ENCODE data around the gene FGF8. TPM values are rescaled to one million over a fixed set of nuclear protein-coding genes. Genes with fewer than 3 reads are reported as not detected.

The FGF8 gene
- total RNA-seq, 1 donor, result not detected

- peak overlapping the region; percentile 85 for H2AFZ ChIP-seq (ENCODE audit: low read length)
- peak overlapping the region; percentile 98 for H3K4me2 ChIP-seq (ENCODE audit: insufficient read depth, low read length)
- peaks cover 34% of the 10 kb centered on the region for H3K36me3 ChIP-seq (ENCODE audit: insufficient read depth, low read length)
- H3K4me3 ChIP-seq (ENCODE audit: insufficient read depth, low read length), result peak overlapping the region; percentile 92
- H3K27me3 ChIP-seq (ENCODE audit: insufficient read depth, low read length), result peaks cover 1% of the 10 kb centered on the region
- peaks cover 30% of the 10 kb centered on the region for H3K4me1 ChIP-seq (ENCODE audit: insufficient read depth, low read length)
- H3K9me3 ChIP-seq (ENCODE audit: low read depth, low read length), result no peaks in the 10 kb centered on the region
- no peak for TF ChIP-seq CTCF (IDR thresholded peaks at IDR 0.05; ENCODE audit: extremely low read depth, low read depth, low read length)
- peaks cover 18% of the 10 kb centered on the region for H3K79me2 ChIP-seq (ENCODE audit: insufficient read depth, low read length)
- peak overlapping the region; percentile 78 for H3K27ac ChIP-seq (ENCODE audit: low read depth, low read length)
- peak; percentile 84 for DNase-seq (ENCODE audit: insufficient read length, low spot score, missing footprints)
- peaks cover 27% of the 10 kb centered on the region for H4K20me1 ChIP-seq (ENCODE audit: insufficient read depth, low read length)
Observed at GRCh38 chr10:101781984-101782810, 6.3 kb upstream of the FGF8 start.

GRCh38 chr10:101781655-101781983, 5.7 kb upstream of the FGF8 start:
- H4K20me1 ChIP-seq (ENCODE audit: insufficient read depth, low read length), result peaks cover 27% of the 10 kb centered on the region
- peak overlapping the region; percentile 98 for H3K4me2 ChIP-seq (ENCODE audit: insufficient read depth, low read length)
- no peak overlapping the region for H3K4me3 ChIP-seq (ENCODE audit: insufficient read depth, low read length)
- peaks cover 7% of the 10 kb centered on the region for H3K27me3 ChIP-seq (ENCODE audit: insufficient read depth, low read length)
- no peak for TF ChIP-seq CTCF (IDR thresholded peaks at IDR 0.05; ENCODE audit: extremely low read depth, low read depth, low read length)
- no peak overlapping the region for H3K27ac ChIP-seq (ENCODE audit: low read depth, low read length)
- H3K79me2 ChIP-seq (ENCODE audit: insufficient read depth, low read length), result peaks cover 17% of the 10 kb centered on the region
- peaks cover 28% of the 10 kb centered on the region for H3K36me3 ChIP-seq (ENCODE audit: insufficient read depth, low read length)
- H3K4me1 ChIP-seq (ENCODE audit: insufficient read depth, low read length), result peaks cover 30% of the 10 kb centered on the region
- peak; percentile 80 for DNase-seq (ENCODE audit: insufficient read length, low spot score, missing footprints)
- no peaks in the 10 kb centered on the region for H3K9me3 ChIP-seq (ENCODE audit: low read depth, low read length)
- no peak overlapping the region for H2AFZ ChIP-seq (ENCODE audit: low read length)

GRCh38 chr10:101780818-101781654, 5.1 kb upstream of the FGF8 start:
- H3K27ac ChIP-seq (ENCODE audit: low read depth, low read length), result no peak overlapping the region
- H3K4me2 ChIP-seq (ENCODE audit: insufficient read depth, low read length), result no peak overlapping the region
- H2AFZ ChIP-seq (ENCODE audit: low read length), result no peak overlapping the region
- no peak overlapping the region for H3K4me3 ChIP-seq (ENCODE audit: insufficient read depth, low read length)
- peaks cover 11% of the 10 kb centered on the region for H3K27me3 ChIP-seq (ENCODE audit: insufficient read depth, low read length)
- H3K79me2 ChIP-seq (ENCODE audit: insufficient read depth, low read length), result peaks cover 14% of the 10 kb centered on the region
- peak; percentile 88 for TF ChIP-seq CTCF (IDR thresholded peaks at IDR 0.05; ENCODE audit: extremely low read depth, low read depth, low read length)
- no peaks in the 10 kb centered on the region for H3K9me3 ChIP-seq (ENCODE audit: low read depth, low read length)
- H4K20me1 ChIP-seq (ENCODE audit: insufficient read depth, low read length), result peaks cover 27% of the 10 kb centered on the region
- peaks cover 30% of the 10 kb centered on the region for H3K4me1 ChIP-seq (ENCODE audit: insufficient read depth, low read length)
- H3K36me3 ChIP-seq (ENCODE audit: insufficient read depth, low read length), result peaks cover 22% of the 10 kb centered on the region
- peak; percentile 99 for DNase-seq (ENCODE audit: insufficient read length, low spot score, missing footprints)
